IMR-90 (cell line): ENCODE measurements around the gene SLC29A1.

Source experiments
- SMC3 ChIP-seq: fragments of 150-350 bp; IDR thresholded peaks from 2 replicates; pipeline ENCODE4 v1.6.1; 2016; ENCODE audit warnings: low read depth, mild to moderate bottlenecking, antibody characterized with exemption, low read length, moderate library complexity
- TF ChIP-seq, protein P1 (sequence below): conservative IDR thresholded peaks from 2 replicates; pipeline ENCODE4 v1.5.1; 2012; ENCODE audit warnings: mild to moderate bottlenecking, low read depth, low read length, improper control_type of control experiment

DNA sequence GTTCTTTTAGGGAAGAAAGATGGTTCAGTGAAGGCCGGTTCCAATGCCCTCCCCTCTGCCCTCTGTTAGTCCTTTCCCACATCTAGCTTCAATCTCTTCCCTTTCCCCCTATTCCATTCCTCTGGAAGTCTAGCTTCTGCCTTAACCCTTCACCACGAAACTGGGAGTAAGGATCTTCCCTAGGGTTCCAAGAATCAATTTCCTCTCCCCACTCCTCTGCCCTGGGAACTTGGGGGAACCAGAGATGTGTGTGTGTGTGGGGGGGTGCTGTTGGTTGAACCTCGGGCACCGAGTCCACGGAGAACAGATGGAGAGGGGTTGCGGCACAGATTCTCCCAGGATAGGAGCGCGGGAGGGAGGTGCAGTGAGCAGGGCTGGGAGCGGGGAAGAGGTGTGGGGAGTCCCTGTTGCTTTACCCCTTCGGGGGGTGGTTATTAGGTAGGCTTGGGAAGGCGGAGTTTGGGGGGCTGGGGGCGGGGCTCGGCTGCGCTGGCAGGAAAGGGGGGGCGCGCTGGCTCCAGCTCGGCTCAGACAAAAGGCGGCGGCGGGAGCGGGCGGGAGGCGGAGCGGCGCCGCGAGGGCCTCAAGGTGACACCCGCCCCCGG, 46.6 kb downstream of the SLC29A1 start, which contains the start of gene TMEM151B:
- no peak for TF ChIP-seq SMC3
- TF ChIP-seq, protein P1, sequence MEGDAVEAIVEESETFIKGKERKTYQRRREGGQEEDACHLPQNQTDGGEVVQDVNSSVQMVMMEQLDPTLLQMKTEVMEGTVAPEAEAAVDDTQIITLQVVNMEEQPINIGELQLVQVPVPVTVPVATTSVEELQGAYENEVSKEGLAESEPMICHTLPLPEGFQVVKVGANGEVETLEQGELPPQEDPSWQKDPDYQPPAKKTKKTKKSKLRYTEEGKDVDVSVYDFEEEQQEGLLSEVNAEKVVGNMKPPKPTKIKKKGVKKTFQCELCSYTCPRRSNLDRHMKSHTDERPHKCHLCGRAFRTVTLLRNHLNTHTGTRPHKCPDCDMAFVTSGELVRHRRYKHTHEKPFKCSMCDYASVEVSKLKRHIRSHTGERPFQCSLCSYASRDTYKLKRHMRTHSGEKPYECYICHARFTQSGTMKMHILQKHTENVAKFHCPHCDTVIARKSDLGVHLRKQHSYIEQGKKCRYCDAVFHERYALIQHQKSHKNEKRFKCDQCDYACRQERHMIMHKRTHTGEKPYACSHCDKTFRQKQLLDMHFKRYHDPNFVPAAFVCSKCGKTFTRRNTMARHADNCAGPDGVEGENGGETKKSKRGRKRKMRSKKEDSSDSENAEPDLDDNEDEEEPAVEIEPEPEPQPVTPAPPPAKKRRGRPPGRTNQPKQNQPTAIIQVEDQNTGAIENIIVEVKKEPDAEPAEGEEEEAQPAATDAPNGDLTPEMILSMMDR, result no peak
